Lower leg skin (tissue), 3 donors: ENCODE results near the gene IL4I1.

Source experiments
- CTCF ChIP-seq, 3 donors: fragments of 450-650 bp; IDR thresholded peaks; one replicate each; pipeline ENCODE4 v1.5.1; 2016; ENCODE audit warnings: antibody characterized with exemption in 3 of 3, mild to moderate bottlenecking in 3 of 3, moderate library complexity in 2 of 3
- POLR2A ChIP-seq, 2 donors: fragments of 450-650 bp; IDR thresholded peaks; one replicate each; pipeline ENCODE4 v1.6.1; 2016 to 2017; ENCODE audit warnings: antibody characterized with exemption in 2 of 2, mild to moderate bottlenecking in 1 of 2, moderate library complexity in 1 of 2

GRCh38 chr19:49924004-49924880 is 27.6 kb upstream of the IL4I1 start:
- TF ChIP-seq CTCF (IDR thresholded peaks at IDR 0.05) (no peak), POLR2A (IDR thresholded peaks at IDR 0.05) (no peak)
